Gastroesophageal sphincter (tissue), 4 donors: Measurements from ENCODE around the gene AFDN. TPM values are rescaled to one million over a fixed set of nuclear protein-coding genes. Genes with fewer than 3 reads are reported as not detected.

Experiments used
- ATAC-seq: fragments of 150-250 bp; one replicate; pipeline ENCODE4 v1.9.1; 2016; ENCODE audit warnings: mild to moderate bottlenecking, moderate library complexity
- H3K27ac ChIP-seq, 4 donors: fragments of 200-600 bp; sonication (generic) in 3 of 4; 1 replicate in 3 of 4; 2 replicates in 1 of 4; pipeline ENCODE4 v1.5.1; 2016 to 2019
- H3K27me3 ChIP-seq: fragments of 200-600 bp; sonication (generic); one replicate; pipeline ENCODE4 v1.5.1; 2019
- H3K36me3 ChIP-seq, 2 donors: fragments of 200-600 bp; sonication (generic); one replicate each; pipeline ENCODE4 v1.5.1; 2019; ENCODE audit warnings: control low read depth in 1 of 2
- H3K4me1 ChIP-seq, 3 donors: fragments of 200-600 bp; sonication (generic); 1 replicate in 2 of 3; 2 replicates in 1 of 3; pipeline ENCODE4 v1.5.1; 2016 to 2019; ENCODE audit warnings: control low read depth in 2 of 3
- H3K4me3 ChIP-seq, 2 donors: fragments of 200-600 bp; sonication (generic); one replicate each; pipeline ENCODE4 v1.5.1; 2019; ENCODE audit warnings: mild to moderate bottlenecking in 1 of 2, moderate library complexity in 1 of 2
- H3K9me3 ChIP-seq, 3 donors: fragments of 200-600 bp; sonication (generic); one replicate each; pipeline ENCODE4 v1.5.1; 2017 to 2019; ENCODE audit warnings: control low read depth in 2 of 3
- EP300 ChIP-seq: sonication (generic); formaldehyde crosslinking; IDR thresholded peaks from one replicate; pipeline ENCODE4 v1.6.1; 2017; ENCODE audit warnings: antibody characterized with exemption, mild to moderate bottlenecking
- POLR2A ChIP-seq, 2 donors: fragments of 450-650 bp; IDR thresholded peaks; one replicate each; pipeline ENCODE4 v1.6.1; 2017; ENCODE audit warnings: antibody characterized with exemption in 2 of 2, mild to moderate bottlenecking in 2 of 2, moderate library complexity in 1 of 2
- POLR2AphosphoS5 ChIP-seq: sonication (generic); formaldehyde crosslinking; IDR thresholded peaks from one replicate; pipeline ENCODE4 v1.6.1; 2017; ENCODE audit warnings: antibody characterized with exemption
- WGBS, 2 donors: methylation state at CpG; one replicate each; pipeline ENCODE4 v1.1.5; 2018; ENCODE audit warnings: low coverage in 1 of 2; 5-methylcytosine and 5-hydroxymethylcytosine counted together
- total RNA-seq, 4 donors: library from RNA; depleted of rRNA; stranded (reverse); fragments of >200 nt; gene quantifications; one replicate each; pipeline ENCODE4 v1.1.0, GENCODE V29; 2016
- TF ChIP-seq, protein P1 (sequence below), 4 experiments: fragments of 200-600 bp in 2 of 4; fragments of 450-650 bp in 2 of 4; sonication (generic) in 1 of 4; IDR thresholded peaks; one replicate each; pipeline ENCODE4 v1.5.1; 2017 to 2019; ENCODE audit warnings: antibody characterized with exemption in 4 of 4, mild to moderate bottlenecking in 2 of 4, moderate library complexity in 2 of 4

AFDN gene
- total RNA-seq, 4 donors from 2014 or later: 60.7 to 98.4 (median 79.7) TPM

DNA sequence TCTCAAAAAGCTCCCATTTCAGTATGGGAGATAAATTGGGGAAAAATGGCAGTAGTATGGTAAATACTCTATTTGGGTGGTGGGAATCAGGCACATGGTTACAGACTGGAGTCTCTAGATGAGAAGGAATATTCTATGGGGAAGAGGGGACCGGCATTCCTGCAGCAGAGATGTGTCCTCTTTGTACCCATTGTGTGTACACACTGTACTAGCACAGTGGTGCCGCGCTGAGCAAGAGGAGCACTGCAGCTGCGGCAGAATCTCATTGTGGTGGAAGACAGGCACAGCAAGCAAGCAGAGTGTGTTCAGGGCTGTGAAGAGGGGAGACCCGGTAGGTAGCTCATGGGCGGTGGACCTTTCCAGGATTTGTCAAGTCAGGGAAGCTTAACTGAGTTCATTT lies 13.0 kb downstream of the AFDN start:
- Histone ChIP-seq H3K4me1 (peaks cover 0 to 36% (median 0%) of the 10 kb centered on the region in 3 donors), H3K27ac (no peak overlapping the region), H3K27me3 (no peaks in the 10 kb centered on the region), H3K36me3 (no peaks in the 10 kb centered on the region), H3K9me3 (no peaks in the 10 kb centered on the region), H3K4me3 (no peak overlapping the region)
- no peak for ATAC-seq
- WGBS, 2 donors: 79 to 87% methylated on average over 6 of the region's 6 CpGs
- TF ChIP-seq EP300: no peak
- TF ChIP-seq POLR2A (IDR thresholded peaks at IDR 0.05): no peak
- TF ChIP-seq, protein P1, sequence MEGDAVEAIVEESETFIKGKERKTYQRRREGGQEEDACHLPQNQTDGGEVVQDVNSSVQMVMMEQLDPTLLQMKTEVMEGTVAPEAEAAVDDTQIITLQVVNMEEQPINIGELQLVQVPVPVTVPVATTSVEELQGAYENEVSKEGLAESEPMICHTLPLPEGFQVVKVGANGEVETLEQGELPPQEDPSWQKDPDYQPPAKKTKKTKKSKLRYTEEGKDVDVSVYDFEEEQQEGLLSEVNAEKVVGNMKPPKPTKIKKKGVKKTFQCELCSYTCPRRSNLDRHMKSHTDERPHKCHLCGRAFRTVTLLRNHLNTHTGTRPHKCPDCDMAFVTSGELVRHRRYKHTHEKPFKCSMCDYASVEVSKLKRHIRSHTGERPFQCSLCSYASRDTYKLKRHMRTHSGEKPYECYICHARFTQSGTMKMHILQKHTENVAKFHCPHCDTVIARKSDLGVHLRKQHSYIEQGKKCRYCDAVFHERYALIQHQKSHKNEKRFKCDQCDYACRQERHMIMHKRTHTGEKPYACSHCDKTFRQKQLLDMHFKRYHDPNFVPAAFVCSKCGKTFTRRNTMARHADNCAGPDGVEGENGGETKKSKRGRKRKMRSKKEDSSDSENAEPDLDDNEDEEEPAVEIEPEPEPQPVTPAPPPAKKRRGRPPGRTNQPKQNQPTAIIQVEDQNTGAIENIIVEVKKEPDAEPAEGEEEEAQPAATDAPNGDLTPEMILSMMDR (IDR thresholded peaks at IDR 0.05): no peak
- no peak for TF ChIP-seq POLR2AphosphoS5

DNA sequence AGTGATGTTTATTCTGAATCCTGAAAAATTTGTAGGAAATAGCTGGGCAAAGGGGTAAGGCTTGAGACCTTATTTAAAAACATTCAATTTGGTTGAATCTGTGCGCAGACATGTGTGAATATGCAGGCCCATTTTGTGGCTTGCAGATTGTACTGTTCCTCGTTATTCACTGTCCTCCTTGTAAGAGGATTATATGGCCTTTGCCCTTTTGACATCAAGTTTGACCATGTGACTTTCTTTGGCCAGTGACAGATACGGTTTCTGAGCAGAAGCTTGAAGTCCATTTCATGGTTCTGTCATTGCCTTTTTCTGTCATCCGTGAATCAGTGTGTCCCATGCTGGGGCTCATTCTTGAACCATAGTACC lies 13.4 kb downstream of the AFDN start:
- ATAC-seq: no peak
- peaks cover 0 to 36% (median 0%) of the 10 kb centered on the region in 3 donors for H3K4me1 ChIP-seq
- H3K27me3 ChIP-seq: no peaks in the 10 kb centered on the region
- no peaks in the 10 kb centered on the region for H3K36me3 ChIP-seq
- no peaks in the 10 kb centered on the region for H3K9me3 ChIP-seq
- TF ChIP-seq, protein P1 (IDR thresholded peaks at IDR 0.05): no peak
- TF ChIP-seq POLR2AphosphoS5 (no peak), POLR2A (IDR thresholded peaks at IDR 0.05) (no peak), EP300 (no peak)
- no peak overlapping the region for H3K4me3 ChIP-seq
- H3K27ac ChIP-seq: no peak overlapping the region
- 91 to 92% methylated on average over 2 to 4 of the region's 4 CpGs for WGBS, 2 donors

DNA sequence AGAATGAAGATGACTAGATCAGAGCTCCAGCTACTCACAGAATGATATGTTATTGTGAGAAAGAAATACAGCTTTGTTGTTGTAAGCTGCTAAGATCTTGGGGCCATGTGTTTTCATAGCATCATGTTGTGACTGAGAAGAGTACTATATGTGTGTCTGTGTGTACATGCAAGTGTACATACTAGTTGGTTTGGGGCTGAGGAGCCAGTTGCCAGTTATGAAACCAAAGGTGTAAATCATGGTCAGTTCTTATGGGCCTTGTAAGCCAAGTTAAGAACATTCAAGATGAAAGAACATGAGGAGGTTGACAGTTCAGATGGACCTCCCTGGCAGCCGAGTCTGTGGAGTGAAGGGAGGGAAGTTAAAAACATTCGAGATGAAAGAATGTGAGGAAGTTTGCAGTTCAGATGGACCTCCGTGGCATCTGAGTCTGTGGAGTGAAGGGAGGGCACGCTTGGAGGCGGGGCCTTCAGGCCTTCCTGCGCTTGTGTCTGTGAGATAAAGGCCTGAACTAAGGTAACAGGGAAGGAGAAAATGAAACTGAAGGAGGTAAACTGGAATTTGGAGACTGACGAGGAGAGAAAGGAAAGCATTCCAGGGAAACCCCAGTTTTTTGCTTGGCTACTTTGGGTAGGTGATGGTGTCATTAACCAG lies 13.9 kb downstream of the AFDN start:
- ATAC-seq: no peak

DNA sequence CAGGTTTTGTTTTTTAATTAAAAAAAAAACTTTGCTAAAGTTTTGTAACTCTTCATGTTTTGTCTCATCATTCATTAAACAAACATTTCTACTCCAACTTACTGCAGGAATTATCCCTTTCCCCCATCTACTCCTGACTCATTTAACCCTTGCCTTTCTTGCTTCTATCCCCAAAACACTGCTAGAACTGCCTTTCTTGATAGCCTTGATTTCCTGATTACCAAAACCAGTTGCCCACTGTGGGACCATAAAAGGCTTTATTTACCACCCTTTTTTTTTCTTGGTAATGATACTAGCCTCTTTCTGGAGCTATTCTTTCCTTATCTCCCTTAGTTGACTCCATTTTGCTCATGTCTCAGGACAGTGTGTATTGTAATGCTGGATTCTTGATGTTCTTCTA lies 15.3 kb downstream of the AFDN start:
- H3K4me3 ChIP-seq: no peak overlapping the region
- ATAC-seq: no peak
- no peaks in the 10 kb centered on the region for H3K36me3 ChIP-seq
- H3K27me3 ChIP-seq: no peaks in the 10 kb centered on the region
- TF ChIP-seq, protein P1 (IDR thresholded peaks at IDR 0.05): no peak
- TF ChIP-seq POLR2A (IDR thresholded peaks at IDR 0.05) (no peak), EP300 (no peak), POLR2AphosphoS5 (no peak)
- no peaks in the 10 kb centered on the region for H3K9me3 ChIP-seq
- peaks cover 0 to 33% (median 0%) of the 10 kb centered on the region in 3 donors for H3K4me1 ChIP-seq
- no peak overlapping the region for H3K27ac ChIP-seq

More for the DNA sequence above, 13.9 kb downstream of the AFDN start:
- TF ChIP-seq POLR2AphosphoS5 (no peak), POLR2A (IDR thresholded peaks at IDR 0.05) (no peak), EP300 (no peak)
- TF ChIP-seq, protein P1 (IDR thresholded peaks at IDR 0.05): no peak
- Histone ChIP-seq H3K27me3 (no peaks in the 10 kb centered on the region), H3K36me3 (no peaks in the 10 kb centered on the region), H3K4me1 (peaks cover 0 to 36% (median 0%) of the 10 kb centered on the region in 3 donors), H3K9me3 (no peaks in the 10 kb centered on the region), H3K4me3 (no peak overlapping the region), H3K27ac (no peak overlapping the region)
- 65 to 71% methylated on average over 6 to 7 of the region's 7 CpGs for WGBS, 2 donors

DNA sequence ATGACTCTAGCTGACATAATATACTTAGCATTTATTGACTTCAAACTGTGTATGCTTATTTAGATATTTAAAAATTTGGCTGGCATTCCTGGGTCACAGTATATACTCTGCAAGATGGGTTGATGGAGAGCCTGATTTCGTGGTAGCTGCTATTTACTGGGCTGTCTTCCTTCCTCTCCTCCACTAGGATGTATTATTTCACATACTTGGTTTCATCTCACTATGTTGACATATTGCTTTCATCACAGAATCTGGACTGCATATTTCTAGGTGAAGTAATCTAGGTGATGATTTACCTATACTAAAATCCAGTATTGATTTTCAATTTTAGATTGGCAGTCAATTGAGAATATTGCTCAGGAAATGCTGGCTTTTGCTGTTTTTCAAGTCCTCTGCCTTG lies 15.7 kb downstream of the AFDN start:
- ATAC-seq: no peak
- Histone ChIP-seq H3K27ac (no peak overlapping the region), H3K27me3 (no peaks in the 10 kb centered on the region), H3K4me1 (peaks cover 0 to 38% (median 0%) of the 10 kb centered on the region in 3 donors), H3K4me3 (no peak overlapping the region), H3K9me3 (no peaks in the 10 kb centered on the region), H3K36me3 (no peaks in the 10 kb centered on the region)
- WGBS, 2 donors: 88 to 92% methylated on average over 1 of the region's 1 CpG
- TF ChIP-seq POLR2A (IDR thresholded peaks at IDR 0.05): no peak
- TF ChIP-seq EP300: no peak
- TF ChIP-seq, protein P1 (IDR thresholded peaks at IDR 0.05): no peak
- no peak for TF ChIP-seq POLR2AphosphoS5
